HL-60 (cell line): ENCODE results near the gene FRMD3.

ENCODE experiments used
- GABPA ChIP-seq: IDR thresholded peaks from 2 replicates; pipeline ENCODE4 v1.6.1; 2012; ENCODE audit warnings: low read depth
- POLR2AphosphoS5 ChIP-seq: IDR thresholded peaks from 2 replicates; pipeline ENCODE4 v1.6.1; 2012; ENCODE audit warnings: low read depth
- TF ChIP-seq, protein P1 (sequence below): IDR thresholded peaks from one replicate; pipeline ENCODE4 v1.5.1; 2011; ENCODE audit warnings: low read length, control low read depth, inconsistent platforms; ENCODE audit not compliant: insufficient read depth

DNA sequence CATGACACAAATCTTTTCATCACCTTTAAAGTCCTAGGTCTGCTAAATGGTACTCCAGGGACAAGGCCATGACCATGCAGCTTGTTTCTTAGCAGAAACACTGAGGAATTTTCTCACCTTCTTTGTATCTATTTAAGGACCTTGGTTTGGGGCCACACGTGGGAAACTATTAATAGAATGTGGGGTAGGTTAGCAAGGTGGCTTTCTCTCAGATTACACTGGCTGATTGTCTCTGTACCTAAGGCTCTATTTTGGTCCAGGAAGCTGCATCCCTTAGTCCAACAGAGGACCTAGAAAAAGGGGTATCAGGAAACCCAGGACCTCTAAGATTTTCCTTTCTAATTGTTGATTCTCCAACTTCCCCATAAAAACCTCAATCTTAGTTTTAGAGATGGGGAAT lies 36.3 kb upstream of the FRMD3 start:
- TF ChIP-seq, protein P1, sequence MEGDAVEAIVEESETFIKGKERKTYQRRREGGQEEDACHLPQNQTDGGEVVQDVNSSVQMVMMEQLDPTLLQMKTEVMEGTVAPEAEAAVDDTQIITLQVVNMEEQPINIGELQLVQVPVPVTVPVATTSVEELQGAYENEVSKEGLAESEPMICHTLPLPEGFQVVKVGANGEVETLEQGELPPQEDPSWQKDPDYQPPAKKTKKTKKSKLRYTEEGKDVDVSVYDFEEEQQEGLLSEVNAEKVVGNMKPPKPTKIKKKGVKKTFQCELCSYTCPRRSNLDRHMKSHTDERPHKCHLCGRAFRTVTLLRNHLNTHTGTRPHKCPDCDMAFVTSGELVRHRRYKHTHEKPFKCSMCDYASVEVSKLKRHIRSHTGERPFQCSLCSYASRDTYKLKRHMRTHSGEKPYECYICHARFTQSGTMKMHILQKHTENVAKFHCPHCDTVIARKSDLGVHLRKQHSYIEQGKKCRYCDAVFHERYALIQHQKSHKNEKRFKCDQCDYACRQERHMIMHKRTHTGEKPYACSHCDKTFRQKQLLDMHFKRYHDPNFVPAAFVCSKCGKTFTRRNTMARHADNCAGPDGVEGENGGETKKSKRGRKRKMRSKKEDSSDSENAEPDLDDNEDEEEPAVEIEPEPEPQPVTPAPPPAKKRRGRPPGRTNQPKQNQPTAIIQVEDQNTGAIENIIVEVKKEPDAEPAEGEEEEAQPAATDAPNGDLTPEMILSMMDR: no peak
- TF ChIP-seq POLR2AphosphoS5: no peak
- TF ChIP-seq GABPA: no peak
